H1 (cell line): ENCODE results near the gene SYTL1. TPM values are rescaled to one million over a fixed set of nuclear protein-coding genes. Genes with fewer than 3 reads are reported as not detected.

ENCODE experiments used
- BRCA1 ChIP-seq: IDR thresholded peaks from 2 replicates; pipeline ENCODE4 v1.6.1; 2012; ENCODE audit warnings: low read depth, low read length, improper control_type of control experiment
- FOSL1 ChIP-seq: IDR thresholded peaks from 2 replicates; pipeline ENCODE4 v1.6.1; 2011; ENCODE audit warnings: mild to moderate bottlenecking, low read depth, low read length, moderate library complexity; ENCODE audit not compliant: insufficient read depth
- HDAC6 ChIP-seq: IDR thresholded peaks from one replicate; pipeline ENCODE4 v1.7.1; 2012; ENCODE audit warnings: low read depth, mild to moderate bottlenecking, inconsistent platforms, low read length, moderate library complexity
- KDM5A ChIP-seq: fragments of 200-600 bp; IDR thresholded peaks from 2 replicates; pipeline ENCODE4 v1.7.1; 2012; ENCODE audit warnings: mild to moderate bottlenecking, low read length, inconsistent platforms, mixed read lengths
- NANOG ChIP-seq: IDR thresholded peaks from 2 replicates; pipeline ENCODE4 v1.6.1; 2011; ENCODE audit warnings: low read length, low read depth, mild to moderate bottlenecking, inconsistent platforms; ENCODE audit not compliant: insufficient read depth, poor library complexity, severe bottlenecking
- POU5F1 ChIP-seq: IDR thresholded peaks from 2 replicates; pipeline ENCODE4 v1.6.1; 2011; ENCODE audit warnings: low read depth, mild to moderate bottlenecking, low read length, moderate library complexity
- SIX5 ChIP-seq: IDR thresholded peaks from 2 replicates; pipeline ENCODE4 v1.6.1; 2011; ENCODE audit warnings: mild to moderate bottlenecking, low read depth, low read length
- SP4 ChIP-seq: IDR thresholded peaks from 2 replicates; pipeline ENCODE4 v1.6.1; 2012; ENCODE audit warnings: low read length, inconsistent platforms
- TCF12 ChIP-seq: IDR thresholded peaks from 2 replicates; pipeline ENCODE4 v1.6.1; 2011; ENCODE audit warnings: low read depth, mild to moderate bottlenecking, low read length
- USF2 ChIP-seq: IDR thresholded peaks from 2 replicates; pipeline ENCODE4 v1.6.1; 2011; ENCODE audit warnings: low read length, improper control_type of control experiment
- polyA plus RNA-seq, 7 experiments: library from polyadenylated mRNA; depleted of rRNA in 3 of 7; stranded (reverse) in 5 of 7; unstranded in 2 of 7; fragments of >200 nt in 5 of 7; fragments of 200-250 nt in 2 of 7; gene quantifications; 1 replicate in 5 of 7; 2 replicates in 1 of 7; 4 replicates in 1 of 7; pipeline versions ENCODE4 v1.2.1 to v1.2.3, GENCODE V29; 2011 to 2013; ENCODE audit warnings: missing spikeins in 2 of 7, mixed read lengths in 2 of 7
- total RNA-seq: library from RNA; stranded (reverse); fragmentation: NEBNext Ultra II Directional; extraction: Animal tissue kit (Norgen Biotek cat#: 25700); gene quantifications from 2 replicates; pipeline ENCODE4 v1.2.1, GENCODE V29; 2021

Gene SYTL1
- total and polyA plus RNA-seq, 2 of the 8 experiments (the other 6 are each of a cell fraction or from before 2014, with no cell fraction given): 6.4 to 19.5 TPM

GRCh38 chr1:27321813-27322568 is 19.8 kb upstream of the SYTL1 start, which contains the start of gene TMEM222 (continued):
- no peak for TF ChIP-seq NANOG
- TF ChIP-seq SP4: peak; percentile 92
- TF ChIP-seq HDAC6: no peak
- peak; percentile 75 for TF ChIP-seq KDM5A
- TF ChIP-seq TCF12: 0 out of 2 replicates have a peak, but pooled peaks have one; percentile 45
- no peak for TF ChIP-seq BRCA1
- TF ChIP-seq USF2: peak; percentile 52; the same call in 1 of the 2 replicates
- TF ChIP-seq SIX5: no peak
- no peak for TF ChIP-seq POU5F1
- peak; percentile 58; the same call in 1 of the 2 replicates for TF ChIP-seq FOSL1
- TF ChIP-seq, all 59 proteins: peak for 33
